HG03039 (cell line): Measurements from ENCODE around the gene OR8A1.

Experiments
- ATAC-seq: cut with Tn5 transposase; IDR thresholded peaks from one replicate; pipeline ENCODE4 v1.9.1; 2021; ENCODE audit warnings: mild to moderate bottlenecking, moderate library complexity; ENCODE audit not compliant: unreplicated experiment

Gene OR8A1

DNA sequence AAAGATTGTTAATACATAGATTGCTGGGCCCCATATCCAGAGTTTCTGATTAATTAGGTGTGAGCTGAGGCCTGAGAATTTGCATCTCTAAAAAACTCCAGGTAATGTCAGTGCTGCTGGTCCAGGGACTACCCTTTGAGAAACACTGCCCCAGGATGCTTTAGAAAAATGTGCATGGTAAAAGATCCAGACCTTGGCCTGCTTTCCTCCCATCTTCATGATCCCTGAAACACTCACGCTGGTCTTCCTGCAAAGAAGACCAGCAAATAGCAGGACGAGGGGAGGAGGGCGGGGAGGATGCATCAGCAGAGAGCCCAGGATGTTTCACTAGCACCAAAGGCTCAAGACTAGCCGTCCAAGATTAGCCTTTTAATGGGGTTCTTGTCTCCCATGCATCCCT, at the start of gene OR8A1:
TSS of gene OR8A1 (plus strand) at position 301 of the 400 bp plus-strand sequence. CDS start 123 bp downstream, outside the sequence.
- ATAC-seq = no peak

DNA sequence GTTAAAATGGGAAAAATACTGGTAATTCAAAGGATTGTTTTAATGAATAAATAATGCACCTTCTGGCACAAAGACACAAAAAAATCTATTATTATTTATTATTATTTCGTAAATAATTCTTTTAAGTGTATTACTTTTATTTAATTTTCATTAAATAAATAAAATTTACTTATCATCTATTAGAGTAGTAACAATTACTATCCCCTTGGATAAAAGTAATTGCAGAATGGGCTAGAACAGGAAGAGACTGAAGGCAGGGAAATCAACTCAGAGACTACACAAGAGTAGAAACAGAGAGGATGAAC, 49.3 kb upstream of the OR8A1 start:
- no peak for ATAC-seq

DNA sequence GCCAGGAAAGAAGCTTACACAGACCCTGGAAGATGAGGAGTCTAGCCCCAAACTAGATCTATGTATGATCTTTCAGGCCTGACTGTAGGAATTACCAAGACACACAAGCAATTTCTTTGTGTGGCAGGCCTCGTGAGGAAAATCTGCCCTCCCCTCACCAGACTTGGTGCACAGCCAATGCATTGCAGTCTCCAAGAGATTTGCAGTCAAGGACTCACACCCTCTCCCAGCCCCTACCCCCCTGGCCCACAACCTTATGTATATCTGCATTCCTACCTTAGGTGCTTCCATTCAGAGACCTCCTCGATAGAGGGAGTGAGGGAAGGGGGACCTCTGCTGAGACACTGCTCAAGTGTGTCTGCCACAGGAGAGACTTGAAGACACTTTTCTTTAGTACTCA, 36.2 kb upstream of the OR8A1 start:
- no peak for ATAC-seq

DNA sequence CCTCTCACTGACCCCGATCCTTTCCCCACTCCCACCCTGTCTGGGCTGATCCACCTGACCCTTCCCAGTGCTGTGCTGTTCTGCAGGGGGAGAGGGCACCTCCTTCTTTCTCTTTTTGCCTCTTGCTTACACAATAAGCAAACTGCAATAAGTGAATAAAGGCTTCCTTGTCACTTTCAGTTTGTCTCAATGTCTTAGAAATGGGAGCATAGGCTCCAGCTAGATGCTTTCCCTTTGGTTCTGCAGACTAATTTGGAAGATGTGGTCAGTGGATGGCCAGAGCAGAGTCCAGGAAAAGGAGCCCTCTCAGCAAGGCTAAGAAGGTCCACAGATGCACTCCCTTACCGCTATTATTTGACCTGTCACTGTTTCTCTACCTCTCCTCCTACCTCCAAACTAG, 35.7 kb upstream of the OR8A1 start:
- no peak for ATAC-seq

DNA sequence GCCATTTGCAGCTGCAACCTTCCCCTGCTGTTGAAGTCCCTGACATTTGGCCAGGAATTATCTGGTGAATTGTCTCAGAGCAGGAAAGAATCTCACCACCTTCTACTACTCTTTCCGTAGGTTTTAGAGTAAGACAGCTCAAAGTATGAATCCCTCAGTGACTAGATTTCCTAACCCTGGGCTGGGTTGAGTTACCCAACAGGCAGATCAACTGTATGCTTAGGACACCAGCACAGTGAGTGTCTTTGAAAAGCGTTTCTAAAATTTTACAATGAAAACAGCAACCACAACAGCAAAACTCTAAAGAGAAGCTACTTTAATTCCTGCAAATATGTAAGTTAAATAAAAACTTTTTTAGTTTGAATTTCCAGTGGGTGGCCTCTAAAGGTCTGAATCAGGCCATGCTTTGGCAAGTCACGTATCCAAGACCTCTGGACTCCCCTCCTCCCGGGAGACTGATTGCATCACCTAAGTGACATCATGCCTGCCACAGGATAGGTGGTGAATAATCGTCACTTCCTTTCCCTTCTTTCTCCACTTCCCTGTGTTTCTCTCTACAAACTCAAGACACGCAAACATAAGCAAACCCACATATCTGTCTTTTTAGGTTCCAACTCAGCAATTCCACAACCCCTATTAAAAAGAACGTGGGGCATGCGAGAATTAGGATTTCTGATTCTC, 34.1 kb upstream of the OR8A1 start:
- no peak for ATAC-seq

DNA sequence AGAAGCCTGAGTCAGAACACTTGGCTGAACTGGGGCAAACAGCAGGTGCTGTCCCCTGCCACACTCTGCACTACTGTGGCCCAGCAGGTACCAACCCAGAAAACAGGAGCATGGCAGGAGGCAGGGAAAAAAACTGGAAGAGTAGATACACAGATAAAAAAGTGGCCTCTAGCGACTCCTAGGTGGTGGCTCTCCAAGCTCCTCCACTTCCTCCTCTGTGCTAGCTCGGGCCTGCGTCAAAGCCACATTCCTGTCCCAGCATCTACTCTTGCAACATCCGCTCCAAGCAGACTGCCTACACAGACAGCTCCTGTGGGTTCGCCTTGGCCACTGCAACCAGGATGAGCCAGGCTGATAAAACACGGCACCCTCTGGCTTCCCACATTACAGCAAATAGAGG, 33.3 kb upstream of the OR8A1 start:
- no peak for ATAC-seq

DNA sequence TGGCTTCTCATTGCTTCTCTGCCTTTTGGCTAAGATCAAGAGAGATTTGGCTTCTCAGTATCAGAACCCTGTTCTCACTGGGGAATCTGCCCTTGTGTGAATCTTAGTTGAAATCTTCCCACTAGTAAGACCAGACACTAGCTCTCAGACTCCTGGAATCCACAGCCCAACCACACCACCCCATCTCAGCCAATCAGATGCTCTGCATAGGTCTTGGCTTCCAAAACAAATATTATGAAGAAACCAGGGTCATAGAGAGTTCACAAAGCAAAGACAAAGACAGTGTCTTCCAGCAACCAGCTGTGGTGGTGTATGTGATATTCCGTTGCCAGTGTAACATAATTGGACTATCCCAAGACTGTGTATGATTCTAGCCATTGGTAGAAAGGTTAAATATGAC, 31.8 kb upstream of the OR8A1 start:
- ATAC-seq = no peak

DNA sequence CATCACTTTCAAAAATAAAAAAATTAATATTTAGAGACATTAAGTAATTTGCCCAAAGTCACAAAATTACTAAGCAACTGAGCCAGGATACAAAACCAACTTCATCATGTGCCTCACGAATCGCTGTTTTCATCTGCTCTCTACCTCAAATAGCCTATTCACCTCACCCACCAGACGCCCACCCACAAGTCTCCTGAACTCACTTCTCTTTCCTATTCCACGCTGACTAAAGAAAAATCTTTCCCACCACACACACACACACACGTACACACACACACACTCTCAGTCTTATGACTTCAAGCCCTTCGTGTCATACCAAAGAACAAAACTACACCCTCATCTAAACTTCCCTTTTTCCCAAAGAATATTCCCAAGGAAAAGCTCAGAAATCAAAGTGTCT, 28.6 kb upstream of the OR8A1 start:
- no peak for ATAC-seq

DNA sequence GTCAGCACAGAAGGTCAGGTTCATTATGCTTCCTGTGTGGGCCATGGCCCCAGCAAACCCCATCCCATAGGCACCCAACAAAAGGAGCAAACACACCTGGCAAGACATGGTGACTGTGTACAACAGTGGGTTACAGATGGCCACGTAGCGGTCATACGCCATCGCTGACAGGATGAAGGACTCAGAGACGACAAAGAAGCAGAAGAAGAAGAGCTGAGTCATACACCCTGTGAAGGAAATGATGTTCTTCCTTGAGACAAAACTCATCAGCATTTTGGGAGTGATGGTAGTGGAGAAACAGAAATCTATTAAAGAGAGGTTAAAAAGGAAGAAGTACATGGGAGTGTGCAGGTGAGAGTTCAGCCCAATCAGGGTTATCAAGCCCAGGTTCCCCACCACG, 26.7 kb upstream of the OR8A1 start:
- no peak for ATAC-seq

DNA sequence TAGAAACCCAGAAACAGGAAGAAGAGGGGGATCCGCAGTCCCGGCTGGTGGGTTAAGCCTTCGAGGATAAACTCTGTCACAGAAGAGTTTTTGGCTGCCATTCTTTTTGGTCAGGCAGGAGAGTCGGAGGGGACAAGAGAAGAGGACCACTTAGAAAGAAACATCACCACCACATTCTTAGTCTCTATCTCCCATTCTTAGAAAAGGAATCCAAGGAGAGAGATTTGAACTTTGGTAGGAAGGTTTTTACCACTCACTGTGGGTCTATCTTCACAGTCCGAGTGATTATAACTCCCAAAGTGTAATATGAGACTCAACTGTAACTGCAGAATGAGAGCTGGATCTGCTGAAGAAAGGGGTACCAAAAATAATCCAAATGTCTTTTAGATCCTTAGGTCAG, 26.2 kb upstream of the OR8A1 start, which contains the start of gene OR8B12:
TSS of gene OR8B12 (minus strand) at position 101 of the 400 bp plus-strand sequence. CDS start at position 101, 0 bp downstream.
- ATAC-seq = no peak

DNA sequence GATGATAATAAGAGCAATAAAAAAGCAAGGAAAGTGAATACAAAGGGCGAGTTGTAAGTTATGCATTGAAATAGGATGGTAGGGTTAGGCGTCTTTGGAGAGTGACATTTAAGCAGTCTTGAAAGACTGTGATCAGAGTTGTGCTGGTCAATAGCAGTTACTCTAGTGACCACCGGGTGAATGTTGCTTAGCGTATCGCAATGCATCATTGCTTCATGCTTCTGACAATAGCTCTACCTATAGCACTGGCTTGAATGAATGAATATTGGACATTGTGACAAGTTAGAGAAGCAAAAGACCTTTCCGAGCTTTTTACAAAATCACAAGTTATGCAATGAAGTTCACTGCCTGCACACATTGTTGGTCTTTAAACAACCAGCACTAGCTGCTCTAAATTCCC, 18.6 kb upstream of the OR8A1 start:
- ATAC-seq = no peak

DNA sequence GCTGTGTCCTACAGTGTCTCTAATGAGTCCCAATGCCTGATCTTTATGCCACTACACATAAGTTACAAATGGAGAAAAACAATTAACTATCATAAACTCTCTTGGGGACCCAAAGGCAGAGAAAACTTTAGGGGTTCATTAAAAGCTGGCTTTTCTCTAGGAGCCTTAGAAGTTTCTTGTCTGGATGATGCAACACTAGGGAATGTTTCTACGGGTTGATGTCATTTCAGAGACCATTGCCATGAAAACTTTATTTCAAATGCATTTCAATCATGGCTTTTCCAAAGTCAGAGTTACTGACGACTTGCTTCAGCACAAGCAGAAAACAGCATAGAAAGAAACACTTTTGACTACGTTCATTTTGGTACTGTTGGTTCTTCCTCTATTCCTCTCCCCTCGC, 17.8 kb upstream of the OR8A1 start:
- ATAC-seq = no peak

DNA sequence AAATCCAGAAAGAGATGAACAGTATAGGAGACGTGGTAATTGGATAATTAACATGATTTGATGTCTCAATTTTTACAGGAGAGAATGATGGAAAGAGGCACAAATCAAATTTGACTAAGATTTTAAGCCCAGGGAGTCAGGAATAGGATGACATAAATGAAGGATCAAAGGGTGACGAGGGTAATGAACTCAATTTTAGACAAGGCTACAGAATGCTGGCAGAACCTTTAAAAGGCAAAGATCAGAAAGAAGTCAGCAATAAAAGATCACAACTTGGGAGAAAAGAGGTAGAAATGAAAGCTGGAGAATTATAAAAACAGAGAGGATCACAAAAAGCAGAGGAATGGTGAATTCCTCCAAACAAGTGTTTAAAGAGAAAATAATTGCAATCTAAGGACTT, 13.0 kb upstream of the OR8A1 start:
- ATAC-seq = no peak

DNA sequence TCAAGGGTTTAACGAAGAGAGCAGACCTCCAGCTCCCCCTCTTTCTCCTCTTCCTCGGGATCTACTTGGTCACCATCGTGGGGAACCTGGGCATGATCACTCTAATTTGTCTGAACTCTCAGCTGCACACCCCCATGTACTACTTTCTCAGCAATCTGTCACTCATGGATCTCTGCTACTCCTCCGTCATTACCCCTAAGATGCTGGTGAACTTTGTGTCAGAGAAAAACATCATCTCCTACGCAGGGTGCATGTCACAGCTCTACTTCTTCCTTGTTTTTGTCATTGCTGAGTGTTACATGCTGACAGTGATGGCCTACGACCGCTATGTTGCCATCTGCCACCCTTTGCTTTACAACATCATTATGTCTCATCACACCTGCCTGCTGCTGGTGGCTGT, 363 bp downstream of the OR8A1 start:
- ATAC-seq = no peak

DNA sequence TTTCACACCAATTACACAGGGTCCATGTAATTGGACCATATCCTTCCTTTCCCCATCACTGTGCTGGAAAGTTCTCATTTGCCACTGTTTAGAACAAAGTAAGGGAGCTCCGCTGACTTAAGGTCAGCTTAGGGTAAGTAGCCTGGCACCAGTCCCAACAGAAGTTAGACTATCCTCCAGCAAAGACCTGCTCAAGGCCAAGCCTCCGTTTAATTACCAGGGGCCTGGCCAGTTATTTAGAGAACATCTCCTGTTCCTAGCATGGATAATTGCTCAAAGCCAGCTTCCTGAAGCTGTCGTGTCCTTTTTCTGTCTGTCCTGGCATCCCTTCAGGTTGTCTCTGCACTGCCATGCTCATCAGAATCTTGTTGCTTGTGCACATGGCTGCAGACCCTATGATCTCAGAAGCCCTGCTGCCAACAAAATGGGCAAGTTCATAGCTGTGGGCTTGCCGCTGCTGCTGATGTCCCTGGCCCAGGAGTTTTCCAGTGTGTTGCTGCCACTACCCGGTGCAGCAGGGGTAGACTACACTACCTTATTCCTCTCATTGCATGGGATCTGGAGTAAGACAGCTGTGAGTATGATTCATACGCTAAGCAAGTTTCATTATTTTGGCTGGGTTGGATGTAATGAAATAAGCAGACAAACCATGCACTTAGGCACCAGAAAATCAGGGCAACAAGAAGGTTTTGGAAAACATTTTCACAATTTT, 8.1 kb downstream of the OR8A1 start:
- ATAC-seq = no peak

DNA sequence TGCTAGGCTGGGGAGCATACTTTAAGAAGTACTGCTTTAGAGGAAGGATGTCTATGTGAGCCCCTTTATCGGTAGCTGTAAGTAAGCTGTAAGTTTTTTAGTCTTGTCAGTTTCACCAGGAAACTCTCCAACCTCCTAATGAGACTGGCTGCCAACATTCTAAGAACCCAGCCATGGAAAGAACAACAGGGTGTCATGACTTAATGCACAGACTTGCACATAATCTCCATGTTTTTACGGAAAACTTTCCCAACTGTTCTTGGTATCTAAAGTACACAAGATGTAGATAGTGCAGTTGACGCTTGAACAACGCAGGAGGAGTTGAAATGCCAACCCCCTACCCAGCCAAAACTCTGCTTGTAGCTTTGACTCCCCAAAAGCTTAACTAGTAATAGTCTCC, 9.0 kb downstream of the OR8A1 start:
- ATAC-seq = no peak

DNA sequence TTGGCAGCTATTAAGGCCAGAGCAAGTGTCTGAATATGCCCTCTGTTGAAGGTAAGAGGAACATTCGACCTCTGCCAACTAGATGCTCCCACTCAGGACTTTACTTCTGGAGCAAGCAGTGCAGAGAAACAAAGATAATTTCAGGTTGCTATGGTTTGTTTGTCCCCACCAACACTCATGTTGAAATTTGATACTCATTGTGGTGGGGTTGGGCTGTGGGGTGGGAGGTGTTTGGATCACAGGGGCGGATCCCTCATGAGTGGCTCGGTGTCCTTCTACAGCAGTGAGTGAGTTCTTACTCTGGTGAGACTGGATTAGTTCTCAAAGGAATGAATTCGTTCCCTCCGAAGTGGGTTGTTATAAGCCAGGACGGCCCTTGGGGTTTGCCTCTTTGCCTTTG, 12.0 kb downstream of the OR8A1 start:
- no peak for ATAC-seq

DNA sequence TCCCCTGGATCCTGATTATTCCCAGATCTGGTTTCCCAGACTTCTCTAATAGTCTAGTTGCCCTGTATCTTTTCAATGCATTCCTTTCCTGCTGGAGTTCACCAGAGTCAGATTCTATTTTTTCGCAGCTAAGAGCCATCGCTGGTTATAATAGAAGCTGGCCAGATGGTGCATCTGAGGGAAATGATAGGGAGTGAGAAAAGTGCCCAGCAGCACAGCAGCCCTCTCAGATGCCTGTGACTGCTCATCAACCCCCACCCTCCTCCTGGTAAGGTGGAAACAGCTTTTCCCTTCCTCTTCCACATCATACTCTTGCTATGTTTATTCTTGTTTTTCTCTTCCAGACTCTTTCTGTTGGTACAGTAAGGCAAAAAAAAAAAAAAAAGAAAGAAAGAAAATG, 12.8 kb downstream of the OR8A1 start:
- no peak for ATAC-seq

DNA sequence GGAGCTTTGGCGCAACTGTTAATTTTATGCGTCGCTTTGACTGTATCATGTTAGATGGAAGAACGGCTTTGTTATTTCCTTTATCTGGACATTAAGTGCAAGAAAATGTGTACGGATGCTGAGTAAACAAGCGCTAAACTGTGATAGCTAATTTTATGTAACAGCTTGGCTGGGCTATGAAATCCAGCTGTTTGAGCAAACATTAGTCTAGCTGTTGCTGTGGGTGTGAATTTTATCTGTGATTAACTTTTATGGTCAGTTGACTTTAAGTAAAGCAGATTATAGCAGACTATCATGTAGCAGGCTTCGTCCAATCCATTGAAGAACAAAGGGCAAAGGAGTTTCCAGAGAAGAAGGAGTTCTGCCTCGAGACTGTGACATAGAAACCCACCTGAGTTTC, 14.0 kb downstream of the OR8A1 start:
- no peak for ATAC-seq

DNA sequence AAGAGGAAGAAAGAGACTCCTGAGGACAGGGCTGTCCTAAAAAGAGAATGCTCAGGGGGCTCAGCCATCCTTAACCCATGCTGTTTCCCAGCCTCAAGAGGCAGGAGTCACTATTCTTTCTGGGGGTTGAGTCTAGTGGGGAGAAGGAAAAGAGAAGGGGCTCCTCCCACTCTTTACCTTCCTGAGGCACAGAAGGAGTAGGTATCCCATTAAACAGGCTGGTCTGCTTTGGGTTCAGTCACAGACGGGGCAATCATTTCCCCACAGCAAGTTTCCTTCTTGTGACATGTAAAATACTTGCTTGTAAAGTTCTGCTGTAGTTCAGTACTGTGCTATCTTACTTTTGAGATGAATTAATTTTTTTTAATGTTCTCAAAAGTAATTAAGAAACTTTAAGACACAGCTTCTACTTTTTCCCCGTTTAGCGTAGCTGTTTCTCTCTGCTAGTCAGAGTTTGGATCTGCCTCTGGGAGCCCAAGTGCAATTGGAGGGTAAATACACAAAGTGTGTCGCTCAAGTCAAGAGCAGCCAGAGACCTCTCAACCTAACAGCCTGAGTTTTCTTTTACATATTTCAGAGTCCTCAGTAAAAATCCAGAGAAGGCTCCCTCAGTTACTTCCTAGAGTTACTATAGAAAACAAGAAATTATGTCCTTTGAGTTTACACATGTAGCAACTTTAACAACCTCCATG, 15.0 kb downstream of the OR8A1 start:
- ATAC-seq = no peak

DNA sequence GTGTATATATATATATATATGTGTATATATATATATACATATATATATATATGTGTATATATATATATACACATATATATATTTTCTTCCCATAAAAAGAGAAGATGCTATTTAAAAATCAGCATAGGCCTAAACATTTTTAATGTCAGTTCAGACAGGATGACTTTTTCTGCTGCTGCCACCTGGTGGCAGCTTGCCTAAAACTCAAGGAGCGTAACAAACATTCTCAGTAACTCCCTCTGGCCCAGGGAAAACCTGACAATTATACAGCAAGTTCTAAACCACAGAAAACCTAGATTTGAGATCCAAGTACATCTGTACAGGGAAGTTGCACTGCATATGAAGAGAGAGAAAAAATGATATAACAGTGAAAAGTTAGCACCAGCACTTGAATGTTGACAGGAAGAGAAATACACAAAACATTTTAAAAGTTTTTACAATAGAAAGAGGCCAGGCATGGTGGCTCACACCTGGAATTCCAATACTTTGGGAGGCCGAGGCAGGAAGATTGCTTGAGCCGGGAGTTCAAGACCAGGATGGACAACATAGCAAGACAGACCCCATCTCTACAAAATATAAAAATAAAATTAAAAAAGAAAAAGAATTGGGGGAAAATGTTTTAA, 16.6 kb downstream of the OR8A1 start:
- ATAC-seq = no peak

DNA sequence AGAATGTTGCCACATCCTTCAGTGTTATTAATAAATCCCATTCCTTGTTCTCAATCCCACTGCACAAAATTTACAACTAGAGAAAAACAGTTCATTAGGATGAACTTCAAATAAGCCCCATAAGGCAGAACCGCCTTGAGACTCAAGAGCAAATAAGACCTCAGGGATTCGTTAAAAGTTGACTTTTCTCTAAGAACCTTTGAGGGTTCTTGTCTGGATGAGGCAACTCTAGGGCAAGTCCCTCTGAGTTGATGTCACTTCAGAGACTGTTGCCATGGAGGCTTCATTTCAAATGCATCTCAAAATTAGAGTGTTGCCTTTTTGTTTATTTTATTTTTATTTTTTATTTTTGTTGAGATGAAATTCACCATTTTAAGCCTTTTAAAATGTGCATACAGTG, 21.6 kb downstream of the OR8A1 start:
- ATAC-seq = no peak
